Body of pancreas (tissue), 4 donors: ENCODE results near the gene COX4I1.

Experiments used
- POLR2A ChIP-seq, 3 donors: fragments of 450-650 bp; IDR thresholded peaks; one replicate each; pipeline ENCODE4 v1.6.1; 2016; ENCODE audit warnings: antibody characterized with exemption in 3 of 3, mild to moderate bottlenecking in 2 of 3
- TF ChIP-seq, protein P1 (sequence below), 7 experiments: fragments of 450-650 bp in 4 of 7; fragments of 200-600 bp in 3 of 7; sonication (generic) in 3 of 7; IDR thresholded peaks; one replicate each; pipeline ENCODE4 v1.5.1; 2016 to 2019; ENCODE audit warnings: antibody characterized with exemption in 7 of 7

DNA sequence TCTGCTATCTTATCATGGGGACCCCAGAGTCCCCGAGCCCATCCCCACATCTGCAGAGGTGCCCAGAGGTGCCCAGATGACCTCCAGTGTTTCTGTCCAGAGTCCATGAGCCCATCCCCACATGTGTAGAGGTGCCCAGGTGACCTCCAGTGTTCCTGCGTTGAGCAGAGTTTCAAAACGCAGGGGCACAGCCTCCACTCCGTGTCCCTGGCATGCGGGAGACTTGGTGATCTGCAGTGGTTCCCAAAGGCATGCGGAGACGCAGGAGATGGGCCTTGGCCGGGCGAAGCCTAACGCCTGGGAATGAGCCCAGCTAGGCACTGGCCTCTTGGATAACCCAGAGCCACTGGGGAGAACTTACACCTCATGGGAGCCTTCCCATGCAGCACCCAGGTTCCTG, 41.3 kb downstream of the COX4I1 start:
- TF ChIP-seq, protein P1, sequence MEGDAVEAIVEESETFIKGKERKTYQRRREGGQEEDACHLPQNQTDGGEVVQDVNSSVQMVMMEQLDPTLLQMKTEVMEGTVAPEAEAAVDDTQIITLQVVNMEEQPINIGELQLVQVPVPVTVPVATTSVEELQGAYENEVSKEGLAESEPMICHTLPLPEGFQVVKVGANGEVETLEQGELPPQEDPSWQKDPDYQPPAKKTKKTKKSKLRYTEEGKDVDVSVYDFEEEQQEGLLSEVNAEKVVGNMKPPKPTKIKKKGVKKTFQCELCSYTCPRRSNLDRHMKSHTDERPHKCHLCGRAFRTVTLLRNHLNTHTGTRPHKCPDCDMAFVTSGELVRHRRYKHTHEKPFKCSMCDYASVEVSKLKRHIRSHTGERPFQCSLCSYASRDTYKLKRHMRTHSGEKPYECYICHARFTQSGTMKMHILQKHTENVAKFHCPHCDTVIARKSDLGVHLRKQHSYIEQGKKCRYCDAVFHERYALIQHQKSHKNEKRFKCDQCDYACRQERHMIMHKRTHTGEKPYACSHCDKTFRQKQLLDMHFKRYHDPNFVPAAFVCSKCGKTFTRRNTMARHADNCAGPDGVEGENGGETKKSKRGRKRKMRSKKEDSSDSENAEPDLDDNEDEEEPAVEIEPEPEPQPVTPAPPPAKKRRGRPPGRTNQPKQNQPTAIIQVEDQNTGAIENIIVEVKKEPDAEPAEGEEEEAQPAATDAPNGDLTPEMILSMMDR (IDR thresholded peaks at IDR 0.05): no peak
- no peak for TF ChIP-seq POLR2A (IDR thresholded peaks at IDR 0.05)
